Measurements from ENCODE around the gene MMP15.

- TF ChIP-seq CTCF (IDR thresholded peaks at IDR 0.05) = peak; percentile 14
- peak; percentile 27 for TF ChIP-seq EZH2phosphoT487 (IDR thresholded peaks at IDR 0.05)
Observed at GRCh38 chr16:58026705-58027160, 1.2 kb downstream of the MMP15 start.

Measured in neural progenitor cell (in vitro differentiated cells).